ENCODE data around the gene GPR82. TPM values are rescaled to one million over a fixed set of nuclear protein-coding genes. Genes with fewer than 3 reads are reported as not detected.
A peak's percentile ranks its signal among the peaks of the same experiment; 100 is the strongest.

GPR82 gene
- polyA plus RNA-seq, 2 of the 4 experiments (the other 2 are of a cell fraction) = not detected

GRCh38 chrX:41693024-41693423 lies 31.0 kb upstream of the GPR82 start (continued):
- TF ChIP-seq REST (IDR thresholded peaks at IDR 0.05) (no peak), SREBF2 (IDR thresholded peaks at IDR 0.05) (no peak), RFX5 (IDR thresholded peaks at IDR 0.05) (no peak), PHF8 (IDR thresholded peaks at IDR 0.05; ENCODE audit: borderline replicate concordance, low read depth) (no peak), RARB (CRISPR knock-in tag; IDR thresholded peaks at IDR 0.05) (no peak), SMC3 (IDR thresholded peaks at IDR 0.05) (no peak), CTCF (IDR thresholded peaks at IDR 0.05) (no peak), POLR2A (IDR thresholded peaks at IDR 0.05; ENCODE audit: low read length) (no peak), HEYL (CRISPR knock-in tag; IDR thresholded peaks at IDR 0.05) (no peak), GATA3 (IDR thresholded peaks at IDR 0.05; ENCODE audit: borderline replicate concordance) (no peak)

GRCh38 chrX:41695426-41695825 lies 28.6 kb upstream of the GPR82 start:
- CTCF ChIA-PET = interaction anchor here (0.7 kb wide), 1 partner anchor 110 kb away, joined by 3 read pairs; no protein-coding TSS in a partner anchor

More at GRCh38 chrX:41695426-41695825, 28.6 kb upstream of the GPR82 start:
- peak; percentile 67 for FAIRE-seq
- H3K27ac ChIP-seq = no peak overlapping the region
- no peak overlapping the region for H3K4me3 ChIP-seq
- TF ChIP-seq RNF2 (IDR thresholded peaks at IDR 0.05; ENCODE audit: borderline replicate concordance, low read depth) (no peak), HES2 (IDR thresholded peaks at IDR 0.05) (no peak), FOSB (CRISPR knock-in tag; IDR thresholded peaks at IDR 0.05) (no peak), ESRRA (IDR thresholded peaks at IDR 0.05; ENCODE audit: borderline replicate concordance, low read length) (no peak), GATA3 (IDR thresholded peaks at IDR 0.05; ENCODE audit: borderline replicate concordance) (no peak), E2F6 (IDR thresholded peaks at IDR 0.05; ENCODE audit: borderline replicate concordance, low read depth) (no peak), BCL3 (IDR thresholded peaks at IDR 0.05) (no peak), CEBPB (IDR thresholded peaks at IDR 0.05) (no peak), PBX3 (IDR thresholded peaks at IDR 0.05) (no peak)
- no peak overlapping the region for H3K4me2 ChIP-seq
- ATAC-seq = no peak
- no peaks in the 10 kb centered on the region for H3K9me3 ChIP-seq
- peak in 1 of 2 experiments; percentile 1 for DNase-seq (ENCODE audit: low read depth in 1 of 2, low spot score in 1 of 2)
- H3K4me1 ChIP-seq = no peaks in the 10 kb centered on the region
- 73% methylated on average over 7 of the region's 7 CpGs for WGBS (ENCODE audit: missing lambda C conversion rate)
- POLR2A ChIA-PET = no interaction called here

All from A549 (cell line).